T follicular helper cell (primary cell): Measurements from ENCODE around the gene CALCOCO2.

Experiments
- DNase-seq: peaks from one replicate; pipeline ENCODE4 v3.0.0-alpha.2; 2020; ENCODE audit warnings: low read depth

The CALCOCO2 gene

GRCh38 chr17:48873209-48873608, 42.4 kb downstream of the CALCOCO2 start:
- no peak for DNase-seq

DNA sequence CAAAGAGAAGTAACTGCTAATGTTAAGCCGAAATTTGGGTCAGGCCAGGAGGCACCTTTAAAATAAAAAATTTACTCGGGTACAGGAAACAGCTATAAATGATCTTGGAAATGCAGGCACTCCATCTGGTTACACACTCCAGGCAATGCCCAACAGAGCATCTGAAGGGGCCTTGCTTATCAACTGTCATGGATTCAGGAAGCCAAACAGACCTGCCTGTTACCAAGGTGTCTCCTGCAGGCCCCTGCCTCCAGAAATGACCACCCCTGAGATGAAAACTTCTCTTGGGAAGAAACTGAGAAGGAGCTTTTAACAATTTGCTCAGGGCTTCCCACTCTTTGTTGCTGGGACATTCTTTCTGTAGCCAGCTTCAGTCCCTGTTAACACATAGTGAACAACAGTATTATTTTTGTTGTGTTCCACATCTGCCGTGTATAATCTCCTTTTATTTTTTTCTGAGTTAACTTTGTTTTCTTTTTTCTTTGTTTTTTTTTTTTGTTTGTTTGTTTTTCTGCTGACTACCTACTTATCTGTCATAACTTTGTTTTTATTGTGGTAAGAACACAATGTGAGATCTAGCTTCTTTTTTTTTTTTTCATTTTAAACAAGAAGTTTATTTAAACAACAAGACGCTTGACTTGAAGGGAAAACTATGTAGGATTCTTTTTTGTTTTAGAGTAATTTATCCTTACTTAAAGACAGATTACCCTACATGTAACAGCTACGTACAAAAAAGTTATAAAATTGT, 43.0 kb downstream of the CALCOCO2 start:
- no peak for DNase-seq

DNA sequence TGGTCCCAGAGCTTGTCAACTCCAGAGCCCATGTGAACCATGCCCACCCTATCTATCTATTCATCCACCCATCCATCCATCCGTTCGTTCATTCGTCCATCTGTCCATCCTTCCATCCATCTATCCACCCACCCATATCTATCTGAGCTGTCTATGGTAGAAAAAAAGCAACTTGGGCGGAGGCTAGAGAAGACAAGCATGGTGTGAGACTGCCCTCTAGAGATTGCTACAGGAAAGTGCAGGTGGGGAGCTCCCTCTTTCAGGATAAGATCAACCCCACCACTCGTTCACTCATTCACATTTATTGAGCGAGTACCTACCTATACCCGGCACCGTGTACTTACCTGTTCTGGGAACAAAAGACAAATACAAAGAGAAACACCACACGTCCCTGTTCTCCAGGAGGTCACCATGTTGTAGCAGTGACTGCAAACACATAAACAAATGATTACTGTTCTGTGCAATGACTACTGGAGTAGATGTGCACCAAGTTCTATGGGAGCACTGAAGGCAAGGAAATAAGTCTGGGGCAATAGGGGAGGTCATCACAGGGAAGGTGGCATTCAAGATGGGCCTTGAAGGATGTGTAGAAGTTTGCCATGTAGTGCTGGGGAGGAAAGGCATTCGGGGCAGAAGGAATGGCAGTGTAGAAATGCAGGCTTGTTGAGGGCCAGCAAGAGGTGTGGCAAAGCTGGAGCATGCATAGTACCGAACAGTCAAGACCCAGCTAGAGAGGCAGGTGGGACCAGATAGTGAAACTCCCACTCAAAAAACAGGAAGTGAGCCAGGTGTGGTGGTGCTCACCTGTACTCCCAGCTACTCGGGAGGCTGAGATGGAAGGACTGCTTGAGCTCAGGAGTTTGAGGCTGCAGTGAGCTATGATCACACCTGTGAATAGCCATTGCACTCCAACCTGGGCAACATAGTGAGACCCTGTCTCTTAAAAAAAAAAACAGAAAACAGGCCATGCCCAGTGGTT, 48.4 kb downstream of the CALCOCO2 start:
- peak; percentile 31 for DNase-seq

GRCh38 chr17:48882272-48882671, 51.4 kb downstream of the CALCOCO2 start:
- no peak for DNase-seq

DNA sequence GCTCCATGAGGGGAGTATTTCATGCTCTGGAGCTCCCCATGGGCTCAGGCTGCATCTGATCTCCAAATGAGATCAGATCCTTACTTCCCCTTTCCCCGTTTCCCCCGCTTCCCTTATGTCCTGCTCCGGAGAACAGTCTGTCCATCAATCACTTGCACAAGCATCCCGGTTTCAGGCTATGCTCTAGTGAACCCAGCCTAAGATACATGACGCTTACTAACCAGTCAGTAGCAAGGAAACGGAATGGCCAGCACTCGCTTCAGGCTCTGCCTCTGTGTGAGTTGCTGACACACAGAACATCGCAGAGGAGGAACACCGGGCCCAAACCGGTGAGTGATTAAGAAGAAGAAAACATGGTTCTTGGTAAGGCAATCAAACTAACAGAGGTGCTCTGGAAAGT, 52.3 kb downstream of the CALCOCO2 start:
- DNase-seq: no peak

DNA sequence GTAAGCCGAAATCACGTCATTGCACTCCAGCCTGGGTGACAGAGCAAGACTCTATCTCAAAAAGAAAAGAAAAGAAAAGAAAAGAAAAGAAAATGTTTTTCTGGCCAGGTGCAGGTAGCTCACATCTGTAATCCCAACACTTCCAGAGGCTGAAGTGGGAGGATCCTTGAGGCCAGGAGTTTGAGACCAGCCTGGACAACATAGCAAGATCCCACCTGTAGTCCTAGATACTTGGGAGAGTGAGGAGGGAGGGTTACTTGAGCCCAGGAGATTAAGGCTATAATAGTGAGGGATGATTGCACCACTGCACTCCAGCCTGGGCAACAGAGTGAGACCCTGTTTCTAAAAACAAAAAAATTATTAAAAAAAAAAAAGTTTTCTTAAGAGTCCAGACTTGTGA, 59.3 kb downstream of the CALCOCO2 start:
- DNase-seq: no peak

GRCh38 chr17:48892940-48893645, 62.3 kb downstream of the CALCOCO2 start:
- DNase-seq: no peak

DNA sequence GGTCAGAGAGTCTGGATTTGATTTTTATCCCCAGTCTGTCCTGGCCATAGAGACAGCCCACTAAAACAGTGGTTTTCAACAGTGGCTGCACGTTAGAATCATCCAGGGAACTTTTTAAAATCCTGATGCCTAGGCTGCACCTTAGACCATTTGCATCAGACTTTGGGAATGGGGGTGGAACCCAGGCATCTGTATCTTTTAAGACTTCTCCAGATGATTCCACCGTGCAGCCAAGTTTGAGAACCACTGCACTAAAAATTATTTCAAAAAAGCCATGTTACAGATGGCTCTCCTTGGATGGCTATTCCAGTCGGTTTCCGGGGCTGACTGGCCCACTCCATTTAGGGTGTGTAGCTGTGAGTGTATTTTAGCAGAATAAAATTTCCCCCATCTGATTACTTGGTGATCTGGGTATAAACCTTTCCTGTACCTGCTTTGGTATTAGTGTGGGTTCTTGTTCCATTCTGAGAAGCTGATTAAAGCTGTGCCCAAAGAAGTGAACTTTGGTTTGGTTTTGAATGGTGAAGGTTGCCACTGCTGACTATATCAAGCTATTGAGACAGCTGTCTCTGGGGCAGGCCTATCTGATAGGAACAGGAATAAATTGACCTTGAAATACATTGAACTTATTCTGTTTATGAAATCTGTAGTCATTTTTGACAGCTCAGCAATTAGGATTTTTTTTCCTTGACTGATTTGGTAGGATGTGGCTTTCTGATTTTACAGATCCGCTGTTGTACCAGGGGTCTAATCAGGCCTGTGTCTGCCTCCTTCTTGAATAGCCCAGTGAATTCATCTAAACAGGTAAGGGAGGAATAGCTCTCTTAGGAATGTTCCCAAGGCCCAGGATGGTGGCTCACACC, 63.0 kb downstream of the CALCOCO2 start:
- no peak for DNase-seq

DNA sequence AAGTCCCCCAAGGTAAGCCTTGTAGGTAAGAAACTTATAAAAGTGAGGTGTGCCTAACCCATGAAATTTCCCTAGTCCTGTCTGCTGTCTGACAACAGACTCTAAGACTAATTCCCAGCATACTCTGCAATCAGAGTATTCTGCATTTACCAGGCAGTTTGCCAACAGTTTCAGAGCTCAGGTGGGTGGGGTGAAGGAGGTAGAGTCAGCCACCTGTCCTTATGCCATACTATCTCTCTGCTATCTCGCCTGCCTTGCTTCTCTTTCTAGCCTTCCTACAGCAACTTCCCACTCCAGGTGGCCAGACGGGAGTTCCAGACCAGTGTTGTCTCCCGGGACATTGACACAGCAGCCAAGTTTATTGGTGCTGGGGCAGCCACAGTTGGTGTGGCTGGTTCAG, 64.1 kb downstream of the CALCOCO2 start:
- DNase-seq: no peak

GRCh38 chr17:48901241-48901640, 70.4 kb downstream of the CALCOCO2 start:
- no peak for DNase-seq

DNA sequence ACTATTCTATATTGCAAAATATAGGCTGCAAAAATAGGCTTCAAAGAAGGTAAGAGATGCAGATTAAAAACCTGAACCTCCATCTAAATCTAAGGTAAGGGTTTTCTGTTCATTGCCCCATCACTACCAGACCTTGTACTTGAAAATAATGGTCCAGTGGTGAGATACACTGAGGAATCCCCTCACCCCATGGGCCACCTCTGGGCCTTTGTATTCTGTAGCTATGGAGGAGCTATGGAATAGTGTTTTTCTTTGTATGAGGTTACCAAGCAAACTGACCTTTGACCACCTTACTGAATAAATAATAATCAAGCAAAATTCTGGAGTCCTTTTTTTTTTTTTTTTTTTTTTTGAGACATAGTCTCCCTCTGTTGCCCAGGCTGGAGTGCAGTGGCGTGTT, 72.6 kb downstream of the CALCOCO2 start:
- DNase-seq: no peak

- no peak for DNase-seq
Observed at GRCh38 chr17:48904428-48904827, 73.6 kb downstream of the CALCOCO2 start.

DNA sequence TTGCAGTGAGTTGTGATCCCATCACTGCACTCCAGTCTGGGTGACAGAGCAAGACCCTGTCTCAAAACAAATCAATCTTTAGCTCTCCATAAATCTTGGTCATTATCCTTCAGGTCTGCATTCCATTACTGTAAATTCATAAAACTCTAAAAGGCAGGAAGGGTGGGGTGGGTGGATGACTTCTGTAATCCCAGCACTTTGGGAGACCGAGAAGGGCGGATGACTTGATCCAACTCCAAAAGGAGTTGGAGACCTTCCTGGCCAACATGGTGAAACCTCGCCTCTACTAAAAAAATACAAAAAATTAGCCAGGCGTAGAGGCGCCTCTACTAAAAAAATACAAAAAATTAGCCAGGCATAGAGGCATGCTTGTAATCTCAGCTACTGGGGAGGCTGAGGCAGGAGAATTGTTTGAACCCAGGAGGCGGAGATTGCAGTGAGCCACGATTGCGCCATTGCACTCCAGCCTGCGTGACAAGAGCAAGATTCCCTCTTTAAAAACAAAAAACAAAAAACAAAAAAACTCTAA, 75.2 kb downstream of the CALCOCO2 start:
- no peak for DNase-seq

DNA sequence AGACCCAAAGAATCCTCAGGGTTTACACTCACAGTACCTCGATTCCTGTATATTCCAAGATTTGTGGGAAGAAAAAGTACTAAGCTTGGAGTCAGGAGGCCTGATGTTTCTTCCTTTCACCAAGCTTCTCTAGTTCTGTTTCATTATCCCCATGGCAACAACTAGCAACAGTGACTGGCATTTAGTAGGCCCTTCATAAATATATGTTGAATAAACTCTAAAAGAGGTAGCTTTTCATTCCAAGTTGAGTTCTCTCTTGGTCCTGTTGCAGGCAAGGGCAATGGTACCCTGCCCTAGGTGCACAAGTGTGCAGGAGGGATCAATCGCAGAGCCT, 76.8 kb downstream of the CALCOCO2 start:
- DNase-seq: no peak

- DNase-seq: peak; percentile 80
Observed at GRCh38 chr17:48908047-48908843, 77.4 kb downstream of the CALCOCO2 start, which contains the start of gene UBE2Z. TSS of gene UBE2Z (plus strand) at chr17:48908407. CDS start at chr17:48908504, 97 bp downstream.

- peak; percentile 70 for DNase-seq
Observed at GRCh38 chr17:48908853-48909394, 78.1 kb downstream of the CALCOCO2 start.

DNA sequence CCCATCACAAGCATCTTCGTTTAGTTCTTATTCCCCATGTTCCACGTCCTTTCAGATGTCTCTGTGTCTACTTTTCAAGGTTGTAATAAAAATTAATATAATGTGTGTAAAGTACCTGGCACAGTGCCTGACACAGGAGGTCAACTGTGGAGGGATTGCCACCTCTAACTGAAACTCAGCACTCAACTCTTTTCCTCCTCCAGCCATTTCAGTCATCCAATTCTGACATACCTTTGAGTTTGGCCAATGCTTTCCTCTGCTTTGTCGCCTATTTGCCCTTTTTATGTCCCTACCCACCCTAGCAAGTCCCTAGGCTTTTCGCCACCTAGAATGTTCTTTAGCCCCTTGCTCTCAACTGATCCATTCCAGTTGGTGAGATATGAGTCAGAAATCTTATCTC, 78.9 kb downstream of the CALCOCO2 start:
- DNase-seq: no peak

DNA sequence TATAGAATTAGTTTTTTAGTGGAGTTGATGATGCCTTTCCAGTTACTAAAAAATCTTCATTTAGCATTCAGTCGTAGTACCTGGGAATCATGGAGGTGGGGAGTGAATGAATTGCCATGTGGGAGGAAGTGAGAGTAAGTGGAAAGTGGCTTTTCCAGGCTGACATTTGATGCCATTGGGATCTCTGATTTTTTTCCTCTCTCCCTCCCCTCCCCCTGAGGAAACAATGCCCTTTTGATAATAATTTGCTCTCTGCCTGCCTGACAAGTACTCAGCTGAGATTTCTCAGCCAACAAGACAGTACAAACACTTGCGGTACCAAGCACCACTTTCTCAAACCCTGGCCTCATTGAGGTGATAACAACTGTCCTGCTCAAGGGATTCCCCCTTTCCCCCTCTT, 79.5 kb downstream of the CALCOCO2 start:
- DNase-seq: no peak

DNA sequence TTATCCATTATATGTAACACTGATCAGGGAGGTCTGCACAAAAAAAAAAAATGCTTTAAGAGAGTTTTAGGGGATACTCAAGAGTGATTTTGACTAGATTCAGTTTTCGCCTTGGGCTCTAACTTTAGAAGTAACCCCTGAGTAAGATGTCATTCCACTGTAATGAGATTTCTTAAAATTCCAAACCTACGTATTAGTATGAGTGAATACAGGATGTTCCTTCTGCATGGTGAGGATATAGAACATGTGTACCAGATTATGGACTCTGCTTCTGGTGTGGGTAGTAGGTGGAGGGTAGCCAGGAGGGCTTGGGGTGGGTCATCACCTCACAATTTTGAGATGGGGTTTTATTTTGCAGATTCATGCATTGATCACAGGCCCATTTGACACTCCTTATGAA, 81.6 kb downstream of the CALCOCO2 start:
- DNase-seq: no peak
